ENCODE results near the gene FBXL17. TPM values are rescaled to one million over a fixed set of nuclear protein-coding genes. Genes with fewer than 3 reads are reported as not detected.

FBXL17 gene
- total RNA-seq, 1 donor from 2014 or later, result 22.4 TPM

- peaks cover 0 to 3% (median 0%) of the 10 kb centered on the region in 3 donors for H3K36me3 ChIP-seq (ENCODE audit: control insufficient read depth in 3 of 3, insufficient read depth in 3 of 3, low read length in 3 of 3)
- H3K27ac ChIP-seq (ENCODE audit: low read depth, low read length), result no peak overlapping the region
- H3K27me3 ChIP-seq (ENCODE audit: control insufficient read depth in 3 of 3, insufficient read depth in 3 of 3, low read length in 3 of 3), result no peaks in the 10 kb centered on the region
- H3K9me3 ChIP-seq (ENCODE audit: control insufficient read depth in 3 of 3, low read length in 3 of 3), result no peaks in the 10 kb centered on the region
- H3K4me1 ChIP-seq (ENCODE audit: control insufficient read depth in 3 of 3, insufficient read depth in 3 of 3, low read length in 3 of 3), result no peaks in the 10 kb centered on the region
- no peak overlapping the region for H3K9ac ChIP-seq (ENCODE audit: low read depth in 1 of 3, low read length in 3 of 3)
- H3K4me3 ChIP-seq (ENCODE audit: low read length in 3 of 3), result no peak overlapping the region
Measured at GRCh38 chr5:108233617-108234155, 148.2 kb downstream of the FBXL17 start.

GRCh38 chr5:108232805-108233204 is 149.1 kb downstream of the FBXL17 start:
- H3K4me3 ChIP-seq (ENCODE audit: low read length in 3 of 3), result no peak overlapping the region
- peaks cover 0 to 3% (median 0%) of the 10 kb centered on the region in 3 donors for H3K36me3 ChIP-seq (ENCODE audit: control insufficient read depth in 3 of 3, insufficient read depth in 3 of 3, low read length in 3 of 3)
- H3K27ac ChIP-seq (ENCODE audit: low read depth, low read length), result no peak overlapping the region
- H3K4me1 ChIP-seq (ENCODE audit: control insufficient read depth in 3 of 3, insufficient read depth in 3 of 3, low read length in 3 of 3), result peaks cover 0 to 4% (median 0%) of the 10 kb centered on the region in 3 donors
- H3K27me3 ChIP-seq (ENCODE audit: control insufficient read depth in 3 of 3, insufficient read depth in 3 of 3, low read length in 3 of 3), result no peaks in the 10 kb centered on the region
- H3K9me3 ChIP-seq (ENCODE audit: control insufficient read depth in 3 of 3, low read length in 3 of 3), result no peaks in the 10 kb centered on the region
- no peak overlapping the region for H3K9ac ChIP-seq (ENCODE audit: low read depth in 1 of 3, low read length in 3 of 3)

- H3K4me3 ChIP-seq (ENCODE audit: low read length in 3 of 3), result no peak overlapping the region
- no peaks in the 10 kb centered on the region for H3K36me3 ChIP-seq (ENCODE audit: control insufficient read depth in 3 of 3, insufficient read depth in 3 of 3, low read length in 3 of 3)
- no peaks in the 10 kb centered on the region for H3K9me3 ChIP-seq (ENCODE audit: control insufficient read depth in 3 of 3, low read length in 3 of 3)
- no peaks in the 10 kb centered on the region for H3K4me1 ChIP-seq (ENCODE audit: control insufficient read depth in 3 of 3, insufficient read depth in 3 of 3, low read length in 3 of 3)
- no peak overlapping the region for H3K27ac ChIP-seq (ENCODE audit: low read depth, low read length)
- no peaks in the 10 kb centered on the region for H3K27me3 ChIP-seq (ENCODE audit: control insufficient read depth in 3 of 3, insufficient read depth in 3 of 3, low read length in 3 of 3)
- no peak overlapping the region for H3K9ac ChIP-seq (ENCODE audit: low read depth in 1 of 3, low read length in 3 of 3)
Measured at GRCh38 chr5:108222011-108222410, 159.9 kb downstream of the FBXL17 start.

GRCh38 chr5:108220834-108221233 is 161.1 kb downstream of the FBXL17 start:
- Histone ChIP-seq H3K4me3 (ENCODE audit: low read length in 3 of 3) (no peak overlapping the region), H3K36me3 (ENCODE audit: control insufficient read depth in 3 of 3, insufficient read depth in 3 of 3, low read length in 3 of 3) (peaks cover 0 to 2% (median 0%) of the 10 kb centered on the region in 3 donors), H3K27ac (ENCODE audit: low read depth, low read length) (no peak overlapping the region), H3K9me3 (ENCODE audit: control insufficient read depth in 3 of 3, low read length in 3 of 3) (no peaks in the 10 kb centered on the region), H3K9ac (ENCODE audit: low read depth in 1 of 3, low read length in 3 of 3) (no peak overlapping the region), H3K27me3 (ENCODE audit: control insufficient read depth in 3 of 3, insufficient read depth in 3 of 3, low read length in 3 of 3) (no peaks in the 10 kb centered on the region), H3K4me1 (ENCODE audit: control insufficient read depth in 3 of 3, insufficient read depth in 3 of 3, low read length in 3 of 3) (no peaks in the 10 kb centered on the region)

GRCh38 chr5:108216890-108217289 is 165.0 kb downstream of the FBXL17 start:
- no peak overlapping the region for H3K4me3 ChIP-seq (ENCODE audit: low read length in 3 of 3)
- no peak overlapping the region for H3K27ac ChIP-seq (ENCODE audit: low read depth, low read length)
- H3K36me3 ChIP-seq (ENCODE audit: control insufficient read depth in 3 of 3, insufficient read depth in 3 of 3, low read length in 3 of 3), result peaks cover 0 to 4% (median 3%) of the 10 kb centered on the region in 3 donors
- H3K4me1 ChIP-seq (ENCODE audit: control insufficient read depth in 3 of 3, insufficient read depth in 3 of 3, low read length in 3 of 3), result no peaks in the 10 kb centered on the region
- no peak overlapping the region for H3K9ac ChIP-seq (ENCODE audit: low read depth in 1 of 3, low read length in 3 of 3)
- no peaks in the 10 kb centered on the region for H3K9me3 ChIP-seq (ENCODE audit: control insufficient read depth in 3 of 3, low read length in 3 of 3)
- H3K27me3 ChIP-seq (ENCODE audit: control insufficient read depth in 3 of 3, insufficient read depth in 3 of 3, low read length in 3 of 3), result no peaks in the 10 kb centered on the region

GRCh38 chr5:108214857-108215256 is 167.0 kb downstream of the FBXL17 start:
- H3K4me3 ChIP-seq (ENCODE audit: low read length in 3 of 3), result no peak overlapping the region

GRCh38 chr5:108212775-108213346 is 169.0 kb downstream of the FBXL17 start:
- H3K9ac ChIP-seq (ENCODE audit: low read depth in 1 of 3, low read length in 3 of 3), result no peak overlapping the region
- no peaks in the 10 kb centered on the region for H3K4me1 ChIP-seq (ENCODE audit: control insufficient read depth in 3 of 3, insufficient read depth in 3 of 3, low read length in 3 of 3)
- H3K36me3 ChIP-seq (ENCODE audit: control insufficient read depth in 3 of 3, insufficient read depth in 3 of 3, low read length in 3 of 3), result peaks cover 0 to 4% (median 3%) of the 10 kb centered on the region in 3 donors
- H3K4me3 ChIP-seq (ENCODE audit: low read length in 3 of 3), result no peak overlapping the region
- H3K27me3 ChIP-seq (ENCODE audit: control insufficient read depth in 3 of 3, insufficient read depth in 3 of 3, low read length in 3 of 3), result no peaks in the 10 kb centered on the region
- no peak overlapping the region for H3K27ac ChIP-seq (ENCODE audit: low read depth, low read length)
- no peaks in the 10 kb centered on the region for H3K9me3 ChIP-seq (ENCODE audit: control insufficient read depth in 3 of 3, low read length in 3 of 3)

More at GRCh38 chr5:108214857-108215256, 167.0 kb downstream of the FBXL17 start:
- no peaks in the 10 kb centered on the region for H3K4me1 ChIP-seq (ENCODE audit: control insufficient read depth in 3 of 3, insufficient read depth in 3 of 3, low read length in 3 of 3)
- H3K9me3 ChIP-seq (ENCODE audit: control insufficient read depth in 3 of 3, low read length in 3 of 3), result no peaks in the 10 kb centered on the region
- H3K27me3 ChIP-seq (ENCODE audit: control insufficient read depth in 3 of 3, insufficient read depth in 3 of 3, low read length in 3 of 3), result no peaks in the 10 kb centered on the region
- no peak overlapping the region for H3K9ac ChIP-seq (ENCODE audit: low read depth in 1 of 3, low read length in 3 of 3)
- H3K36me3 ChIP-seq (ENCODE audit: control insufficient read depth in 3 of 3, insufficient read depth in 3 of 3, low read length in 3 of 3), result peaks cover 0 to 4% (median 3%) of the 10 kb centered on the region in 3 donors
- no peak overlapping the region for H3K27ac ChIP-seq (ENCODE audit: low read depth, low read length)

- Histone ChIP-seq H3K9me3 (ENCODE audit: control insufficient read depth in 3 of 3, low read length in 3 of 3) (no peaks in the 10 kb centered on the region), H3K4me1 (ENCODE audit: control insufficient read depth in 3 of 3, insufficient read depth in 3 of 3, low read length in 3 of 3) (no peaks in the 10 kb centered on the region), H3K27ac (ENCODE audit: low read depth, low read length) (no peak overlapping the region), H3K4me3 (ENCODE audit: low read length in 3 of 3) (no peak overlapping the region), H3K27me3 (ENCODE audit: control insufficient read depth in 3 of 3, insufficient read depth in 3 of 3, low read length in 3 of 3) (no peaks in the 10 kb centered on the region), H3K9ac (ENCODE audit: low read depth in 1 of 3, low read length in 3 of 3) (no peak overlapping the region), H3K36me3 (ENCODE audit: control insufficient read depth in 3 of 3, insufficient read depth in 3 of 3, low read length in 3 of 3) (no peaks in the 10 kb centered on the region)
Measured at GRCh38 chr5:108206707-108207106, 175.2 kb downstream of the FBXL17 start.

- no peaks in the 10 kb centered on the region for H3K27me3 ChIP-seq (ENCODE audit: control insufficient read depth in 3 of 3, insufficient read depth in 3 of 3, low read length in 3 of 3)
- H3K4me1 ChIP-seq (ENCODE audit: control insufficient read depth in 3 of 3, insufficient read depth in 3 of 3, low read length in 3 of 3), result peaks cover 0 to 6% (median 5%) of the 10 kb centered on the region in 3 donors
- H3K27ac ChIP-seq (ENCODE audit: low read depth, low read length), result no peak overlapping the region
- no peaks in the 10 kb centered on the region for H3K36me3 ChIP-seq (ENCODE audit: control insufficient read depth in 3 of 3, insufficient read depth in 3 of 3, low read length in 3 of 3)
- H3K9me3 ChIP-seq (ENCODE audit: control insufficient read depth in 3 of 3, low read length in 3 of 3), result no peaks in the 10 kb centered on the region
- no peak overlapping the region for H3K4me3 ChIP-seq (ENCODE audit: low read length in 3 of 3)
- H3K9ac ChIP-seq (ENCODE audit: low read depth in 1 of 3, low read length in 3 of 3), result no peak overlapping the region
Measured at GRCh38 chr5:108201721-108202120, 180.2 kb downstream of the FBXL17 start.

GRCh38 chr5:108196276-108196675 is 185.6 kb downstream of the FBXL17 start:
- no peak overlapping the region for H3K27ac ChIP-seq (ENCODE audit: low read depth, low read length)
- no peak overlapping the region for H3K4me3 ChIP-seq (ENCODE audit: low read length in 3 of 3)
- H3K27me3 ChIP-seq (ENCODE audit: control insufficient read depth in 3 of 3, insufficient read depth in 3 of 3, low read length in 3 of 3), result no peaks in the 10 kb centered on the region
- H3K9ac ChIP-seq (ENCODE audit: low read depth in 1 of 3, low read length in 3 of 3), result no peak overlapping the region
- H3K9me3 ChIP-seq (ENCODE audit: control insufficient read depth in 3 of 3, low read length in 3 of 3), result no peaks in the 10 kb centered on the region
- no peaks in the 10 kb centered on the region for H3K36me3 ChIP-seq (ENCODE audit: control insufficient read depth in 3 of 3, insufficient read depth in 3 of 3, low read length in 3 of 3)
- peaks cover 0 to 6% (median 5%) of the 10 kb centered on the region in 3 donors for H3K4me1 ChIP-seq (ENCODE audit: control insufficient read depth in 3 of 3, insufficient read depth in 3 of 3, low read length in 3 of 3)
